HUES48 (cell line): ENCODE data around the gene IPO4.

Experiments
- H3K27ac ChIP-seq: one replicate; pipeline ENCODE4 v1.7.0; 2013; ENCODE audit warnings: low read depth, low read length, inconsistent platforms
- H3K27me3 ChIP-seq: 2 replicates; pipeline ENCODE4 v1.6.1; 2013; ENCODE audit warnings: mild to moderate bottlenecking, low read length; ENCODE audit not compliant: control insufficient read depth, insufficient read depth
- H3K36me3 ChIP-seq: 2 replicates; pipeline ENCODE4 v1.6.1; 2013; ENCODE audit warnings: low read length; ENCODE audit not compliant: control insufficient read depth, insufficient read depth
- H3K4me1 ChIP-seq: 2 replicates; pipeline ENCODE4 v1.6.1; 2013; ENCODE audit warnings: mild to moderate bottlenecking, low read length; ENCODE audit not compliant: control insufficient read depth, insufficient read depth
- H3K4me3 ChIP-seq: 2 replicates; pipeline ENCODE4 v1.5.1; 2013; ENCODE audit warnings: mild to moderate bottlenecking, low read depth, low read length
- H3K9ac ChIP-seq: 2 replicates; pipeline ENCODE4 v1.6.1; 2013; ENCODE audit warnings: mild to moderate bottlenecking, low read depth, low read length, moderate library complexity
- H3K9me3 ChIP-seq: 2 replicates; pipeline ENCODE4 v1.6.1; 2013; ENCODE audit warnings: low read length; ENCODE audit not compliant: control insufficient read depth, insufficient read depth

IPO4 gene

DNA sequence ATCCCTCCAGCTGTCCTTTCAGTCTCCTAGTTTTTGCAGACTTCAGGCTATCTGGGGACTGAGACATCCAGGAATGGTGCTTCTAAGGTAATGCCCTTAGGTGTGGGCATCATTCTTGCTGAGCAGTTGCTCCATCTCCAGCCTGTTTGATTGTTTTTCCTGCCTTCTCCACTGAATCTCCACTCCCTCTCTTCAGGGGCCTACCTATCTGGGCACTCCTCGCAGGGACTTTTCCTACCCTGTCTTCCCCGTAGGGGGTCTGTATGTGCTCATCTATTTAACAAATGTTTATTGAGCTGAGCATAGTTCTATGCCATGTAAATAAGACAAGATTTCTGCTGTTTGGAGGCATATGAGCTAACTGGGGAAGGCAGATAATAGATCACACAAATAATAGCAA is 55.6 kb downstream of the IPO4 start:
- Histone ChIP-seq H3K36me3 (peaks cover 5% of the 10 kb centered on the region), H3K27me3 (no peaks in the 10 kb centered on the region), H3K27ac (no peak overlapping the region), H3K4me1 (peaks cover 5% of the 10 kb centered on the region; the same call in 1 of the 2 replicates), H3K9ac (no peak overlapping the region), H3K4me3 (no peak overlapping the region), H3K9me3 (no peaks in the 10 kb centered on the region)

DNA sequence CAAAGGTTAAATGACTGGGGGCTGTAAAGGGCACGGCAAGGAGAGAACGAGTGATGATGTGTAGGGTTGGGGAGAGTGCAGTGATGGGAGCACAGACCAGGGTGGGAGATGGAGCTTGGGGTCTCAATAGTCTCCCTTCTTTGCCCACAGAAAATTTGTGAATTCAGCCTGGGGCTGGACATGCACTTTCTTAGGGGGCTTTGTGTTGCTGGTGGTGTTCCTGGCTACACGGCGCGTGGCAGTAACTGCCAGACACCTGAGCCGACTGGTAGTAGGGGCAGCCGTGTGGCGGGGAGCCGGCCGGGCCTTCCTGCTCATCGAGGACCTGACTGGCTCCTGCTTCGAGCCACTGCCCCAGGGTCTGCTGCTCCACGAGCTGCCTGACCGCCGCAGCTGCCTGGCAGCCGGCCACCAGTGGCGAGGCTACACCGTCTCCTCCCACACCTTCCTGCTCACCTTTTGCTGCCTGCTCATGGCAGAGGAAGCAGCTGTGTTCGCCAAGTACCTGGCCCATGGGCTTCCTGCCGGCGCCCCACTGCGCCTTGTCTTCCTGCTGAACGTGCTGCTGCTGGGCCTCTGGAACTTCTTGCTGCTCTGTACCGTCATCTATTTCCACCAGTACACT is 56.4 kb downstream of the IPO4 start:
- H3K27ac ChIP-seq = no peak overlapping the region
- H3K4me3 ChIP-seq = no peak overlapping the region
- no peaks in the 10 kb centered on the region for H3K36me3 ChIP-seq
- H3K4me1 ChIP-seq = peaks cover 5% of the 10 kb centered on the region; the same call in 1 of the 2 replicates
- no peaks in the 10 kb centered on the region for H3K9me3 ChIP-seq
- no peak overlapping the region for H3K9ac ChIP-seq
- no peaks in the 10 kb centered on the region for H3K27me3 ChIP-seq

DNA sequence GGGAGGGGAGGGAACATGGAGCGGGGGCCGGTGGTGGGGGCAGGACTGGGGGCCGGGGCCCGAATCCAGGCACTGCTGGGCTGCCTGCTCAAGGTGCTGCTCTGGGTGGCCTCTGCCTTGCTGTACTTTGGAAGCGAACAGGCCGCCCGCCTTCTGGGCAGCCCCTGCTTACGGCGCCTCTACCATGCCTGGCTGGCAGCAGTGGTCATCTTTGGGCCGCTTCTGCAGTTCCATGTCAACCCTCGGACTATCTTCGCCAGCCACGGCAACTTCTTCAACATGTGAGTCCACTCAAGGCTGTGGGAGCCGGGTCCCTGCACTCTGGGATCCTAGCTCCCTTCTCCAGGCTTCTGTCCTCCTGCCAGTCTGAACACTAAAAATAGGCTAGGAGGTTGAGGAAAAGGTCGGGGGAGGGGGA is 57.1 kb downstream of the IPO4 start:
- Histone ChIP-seq H3K9ac (no peak overlapping the region), H3K36me3 (no peaks in the 10 kb centered on the region), H3K4me3 (no peak overlapping the region), H3K27ac (no peak overlapping the region), H3K4me1 (peaks cover 1% of the 10 kb centered on the region; the same call in 1 of the 2 replicates), H3K9me3 (no peaks in the 10 kb centered on the region), H3K27me3 (no peaks in the 10 kb centered on the region)

DNA sequence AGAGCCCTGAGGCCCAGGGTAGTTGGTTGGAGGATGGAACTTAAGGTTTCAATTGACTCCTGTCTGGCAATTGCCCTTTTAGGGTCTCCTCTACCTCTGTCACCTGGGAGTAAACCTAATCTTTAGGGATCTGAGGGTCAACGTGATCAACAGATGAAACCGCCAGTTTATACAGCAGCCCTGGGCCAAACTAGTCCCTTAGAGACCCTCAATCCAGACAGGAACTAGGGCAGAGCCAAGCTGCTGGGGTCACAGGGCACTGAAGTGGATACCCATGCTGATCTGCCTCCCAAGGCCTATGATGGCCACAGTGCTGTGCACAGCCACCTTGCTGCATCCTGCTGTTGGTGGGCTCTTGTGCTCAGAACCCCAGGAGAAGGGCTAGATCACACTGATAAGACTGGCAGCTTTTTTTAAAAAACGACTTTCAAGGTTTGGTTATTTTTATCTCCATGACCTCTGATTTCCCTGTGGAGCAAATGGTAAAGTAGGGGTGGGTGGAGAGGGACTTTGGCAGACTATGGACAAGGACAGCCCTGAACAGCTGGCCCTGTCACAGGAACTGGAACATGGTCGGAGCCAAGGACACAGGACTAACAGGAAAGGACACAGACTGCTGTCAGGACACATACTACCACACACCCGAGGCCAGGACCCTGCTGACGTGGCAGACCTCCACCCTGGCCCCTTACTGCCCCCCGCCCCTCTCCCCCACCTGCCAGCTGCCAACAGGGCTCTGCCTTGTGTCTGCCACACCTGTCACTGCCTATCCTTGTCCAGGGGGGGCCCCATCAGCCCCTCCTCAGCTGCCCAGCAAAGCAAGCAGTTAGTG is 57.7 kb downstream of the IPO4 start:
- Histone ChIP-seq H3K36me3 (no peaks in the 10 kb centered on the region), H3K27ac (no peak overlapping the region), H3K9me3 (no peaks in the 10 kb centered on the region), H3K9ac (no peak overlapping the region), H3K4me3 (no peak overlapping the region), H3K27me3 (no peaks in the 10 kb centered on the region), H3K4me1 (no peaks in the 10 kb centered on the region)

DNA sequence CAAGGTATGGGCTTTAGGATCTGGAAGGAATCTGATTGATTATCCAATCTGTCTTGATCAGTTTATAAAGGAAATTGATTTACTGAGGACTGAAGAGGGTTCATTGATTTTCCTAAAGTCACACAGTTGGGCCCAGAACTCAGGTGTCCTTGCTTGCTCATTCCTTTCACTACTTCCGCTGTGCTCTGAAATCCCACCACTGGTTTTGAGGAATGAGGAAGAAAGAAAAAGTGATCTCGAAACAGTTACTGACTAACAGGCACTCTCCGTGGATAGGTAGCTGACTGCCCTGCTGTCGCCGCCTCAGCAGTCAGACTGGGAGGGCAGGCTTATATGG is 58.3 kb downstream of the IPO4 start, which contains the start of gene FITM1:
Gene FITM1 (plus strand): TSS at position 280 of the 337 bp plus-strand sequence. CDS start 905 bp downstream, outside the sequence.
- Histone ChIP-seq H3K9ac (no peak within 1 kb of the TSS), H3K36me3 (no peaks in the 10 kb centered on the region), H3K27ac (no peak within 1 kb of the TSS), H3K27me3 (no peaks in the 10 kb centered on the region), H3K4me3 (no peak within 1 kb of the TSS), H3K9me3 (no peaks in the 10 kb centered on the region), H3K4me1 (no peaks in the 10 kb centered on the region)
